ENCODE data around the gene RAPGEF2. TPM values are rescaled to one million over a fixed set of nuclear protein-coding genes. Genes with fewer than 3 reads are reported as not detected.

The RAPGEF2 gene
- total and polyA plus RNA-seq, 9 of the 15 experiments (the other 6 are each of a cell fraction or from before 2014, with no cell fraction given), result 3.1 to 32.6 (median 23.1) TPM

DNA sequence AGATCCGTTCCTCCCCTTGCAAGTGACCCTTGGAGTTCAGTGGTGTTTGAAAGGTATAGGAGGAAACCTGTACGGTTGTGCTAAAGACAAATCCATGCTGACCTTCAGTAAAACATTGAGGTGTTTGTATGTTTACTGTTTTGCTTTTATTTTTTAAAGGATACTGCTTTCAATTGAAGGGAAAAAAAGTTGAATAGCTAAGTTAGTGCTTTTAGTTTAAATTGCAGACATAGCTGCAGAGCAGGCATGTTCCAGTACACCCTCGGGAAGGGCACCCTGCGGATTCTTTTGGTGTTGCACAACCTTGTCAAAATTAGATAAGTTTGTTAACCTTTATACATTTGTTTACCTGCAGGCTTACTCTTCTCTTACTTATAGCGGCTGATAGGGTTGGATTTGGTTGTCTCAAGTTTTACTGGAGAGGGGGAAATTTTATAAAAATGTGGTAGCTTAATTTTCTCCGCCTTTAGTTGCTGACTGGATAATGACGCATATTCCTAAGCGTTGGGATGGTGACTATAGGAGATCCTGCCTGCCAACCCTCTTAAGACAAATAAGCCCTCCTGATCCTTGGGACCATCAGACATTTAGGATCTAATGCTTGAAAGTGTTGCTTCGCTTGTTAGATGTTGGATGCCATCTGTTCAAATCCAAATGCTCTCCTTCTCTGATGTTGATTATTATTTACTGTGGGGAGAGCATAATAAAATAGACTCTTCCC is 2.0 kb downstream of the RAPGEF2 start (continued):
- TF ChIP-seq, protein P1, sequence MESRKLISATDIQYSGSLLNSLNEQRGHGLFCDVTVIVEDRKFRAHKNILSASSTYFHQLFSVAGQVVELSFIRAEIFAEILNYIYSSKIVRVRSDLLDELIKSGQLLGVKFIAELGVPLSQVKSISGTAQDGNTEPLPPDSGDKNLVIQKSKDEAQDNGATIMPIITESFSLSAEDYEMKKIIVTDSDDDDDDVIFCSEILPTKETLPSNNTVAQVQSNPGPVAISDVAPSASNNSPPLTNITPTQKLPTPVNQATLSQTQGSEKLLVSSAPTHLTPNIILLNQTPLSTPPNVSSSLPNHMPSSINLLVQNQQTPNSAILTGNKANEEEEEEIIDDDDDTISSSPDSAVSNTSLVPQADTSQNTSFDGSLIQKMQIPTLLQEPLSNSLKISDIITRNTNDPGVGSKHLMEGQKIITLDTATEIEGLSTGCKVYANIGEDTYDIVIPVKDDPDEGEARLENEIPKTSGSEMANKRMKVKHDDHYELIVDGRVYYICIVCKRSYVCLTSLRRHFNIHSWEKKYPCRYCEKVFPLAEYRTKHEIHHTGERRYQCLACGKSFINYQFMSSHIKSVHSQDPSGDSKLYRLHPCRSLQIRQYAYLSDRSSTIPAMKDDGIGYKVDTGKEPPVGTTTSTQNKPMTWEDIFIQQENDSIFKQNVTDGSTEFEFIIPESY (CRISPR knock-in tag; IDR thresholded peaks at IDR 0.05), result peak; percentile 14; the same call in 1 of the 2 replicates
- TF ChIP-seq NFXL1 (CRISPR knock-in tag; IDR thresholded peaks at IDR 0.05), result no peak
- TF ChIP-seq JUND (IDR thresholded peaks at IDR 0.05; ENCODE audit: borderline replicate concordance, low read depth, low read length), result peak; percentile 6; the same call in 1 of the 2 replicates
- no peak for TF ChIP-seq JUND (tag; IDR thresholded peaks at IDR 0.05; ENCODE audit: borderline replicate concordance, low read depth, low read length)
- TF ChIP-seq, protein P2, sequence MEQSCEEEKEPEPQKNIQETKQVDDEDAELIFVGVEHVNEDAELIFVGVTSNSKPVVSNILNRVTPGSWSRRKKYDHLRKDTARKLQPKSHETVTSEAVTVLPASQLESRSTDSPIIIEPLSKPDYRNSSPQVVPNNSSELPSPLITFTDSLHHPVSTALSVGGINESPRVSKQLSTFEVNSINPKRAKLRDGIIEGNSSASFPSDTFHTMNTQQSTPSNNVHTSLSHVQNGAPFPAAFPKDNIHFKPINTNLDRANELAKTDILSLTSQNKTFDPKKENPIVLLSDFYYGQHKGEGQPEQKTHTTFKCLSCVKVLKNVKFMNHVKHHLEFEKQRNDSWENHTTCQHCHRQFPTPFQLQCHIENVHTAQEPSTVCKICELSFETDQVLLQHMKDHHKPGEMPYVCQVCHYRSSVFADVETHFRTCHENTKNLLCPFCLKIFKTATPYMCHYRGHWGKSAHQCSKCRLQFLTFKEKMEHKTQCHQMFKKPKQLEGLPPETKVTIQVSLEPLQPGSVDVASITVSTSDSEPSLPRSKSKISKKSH (CRISPR knock-in tag; IDR thresholded peaks at IDR 0.05), result no peak
- TF ChIP-seq, protein P3, sequence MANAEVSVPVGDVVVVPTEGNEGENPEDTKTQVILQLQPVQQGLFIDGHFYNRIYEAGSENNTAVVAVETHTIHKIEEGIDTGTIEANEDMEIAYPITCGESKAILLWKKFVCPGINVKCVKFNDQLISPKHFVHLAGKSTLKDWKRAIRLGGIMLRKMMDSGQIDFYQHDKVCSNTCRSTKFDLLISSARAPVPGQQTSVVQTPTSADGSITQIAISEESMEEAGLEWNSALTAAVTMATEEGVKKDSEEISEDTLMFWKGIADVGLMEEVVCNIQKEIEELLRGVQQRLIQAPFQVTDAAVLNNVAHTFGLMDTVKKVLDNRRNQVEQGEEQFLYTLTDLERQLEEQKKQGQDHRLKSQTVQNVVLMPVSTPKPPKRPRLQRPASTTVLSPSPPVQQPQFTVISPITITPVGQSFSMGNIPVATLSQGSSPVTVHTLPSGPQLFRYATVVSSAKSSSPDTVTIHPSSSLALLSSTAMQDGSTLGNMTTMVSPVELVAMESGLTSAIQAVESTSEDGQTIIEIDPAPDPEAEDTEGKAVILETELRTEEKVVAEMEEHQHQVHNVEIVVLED (CRISPR knock-in tag; IDR thresholded peaks at IDR 0.05), result no peak
- TF ChIP-seq ILF3 (IDR thresholded peaks at IDR 0.05; ENCODE audit: borderline replicate concordance), result no peak
- TF ChIP-seq NELFE (IDR thresholded peaks at IDR 0.05; ENCODE audit: insufficient read depth, insufficient read length), result no peak
- TF ChIP-seq, protein P4, sequence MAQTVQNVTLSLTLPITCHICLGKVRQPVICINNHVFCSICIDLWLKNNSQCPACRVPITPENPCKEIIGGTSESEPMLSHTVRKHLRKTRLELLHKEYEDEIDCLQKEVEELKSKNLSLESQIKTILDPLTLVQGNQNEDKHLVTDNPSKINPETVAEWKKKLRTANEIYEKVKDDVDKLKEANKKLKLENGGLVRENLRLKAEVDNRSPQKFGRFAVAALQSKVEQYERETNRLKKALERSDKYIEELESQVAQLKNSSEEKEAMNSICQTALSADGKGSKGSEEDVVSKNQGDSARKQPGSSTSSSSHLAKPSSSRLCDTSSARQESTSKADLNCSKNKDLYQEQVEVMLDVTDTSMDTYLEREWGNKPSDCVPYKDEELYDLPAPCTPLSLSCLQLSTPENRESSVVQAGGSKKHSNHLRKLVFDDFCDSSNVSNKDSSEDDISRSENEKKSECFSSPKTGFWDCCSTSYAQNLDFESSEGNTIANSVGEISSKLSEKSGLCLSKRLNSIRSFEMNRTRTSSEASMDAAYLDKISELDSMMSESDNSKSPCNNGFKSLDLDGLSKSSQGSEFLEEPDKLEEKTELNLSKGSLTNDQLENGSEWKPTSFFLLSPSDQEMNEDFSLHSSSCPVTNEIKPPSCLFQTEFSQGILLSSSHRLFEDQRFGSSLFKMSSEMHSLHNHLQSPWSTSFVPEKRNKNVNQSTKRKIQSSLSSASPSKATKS (CRISPR knock-in tag; IDR thresholded peaks at IDR 0.05), result no peak
- TF ChIP-seq TAL1 (IDR thresholded peaks at IDR 0.05), result no peak
- TF ChIP-seq ELF2 (CRISPR knock-in tag; IDR thresholded peaks at IDR 0.05), result no peak
- no peak for TF ChIP-seq TGIF2 (CRISPR knock-in tag; IDR thresholded peaks at IDR 0.05)
- TF ChIP-seq, protein P5, sequence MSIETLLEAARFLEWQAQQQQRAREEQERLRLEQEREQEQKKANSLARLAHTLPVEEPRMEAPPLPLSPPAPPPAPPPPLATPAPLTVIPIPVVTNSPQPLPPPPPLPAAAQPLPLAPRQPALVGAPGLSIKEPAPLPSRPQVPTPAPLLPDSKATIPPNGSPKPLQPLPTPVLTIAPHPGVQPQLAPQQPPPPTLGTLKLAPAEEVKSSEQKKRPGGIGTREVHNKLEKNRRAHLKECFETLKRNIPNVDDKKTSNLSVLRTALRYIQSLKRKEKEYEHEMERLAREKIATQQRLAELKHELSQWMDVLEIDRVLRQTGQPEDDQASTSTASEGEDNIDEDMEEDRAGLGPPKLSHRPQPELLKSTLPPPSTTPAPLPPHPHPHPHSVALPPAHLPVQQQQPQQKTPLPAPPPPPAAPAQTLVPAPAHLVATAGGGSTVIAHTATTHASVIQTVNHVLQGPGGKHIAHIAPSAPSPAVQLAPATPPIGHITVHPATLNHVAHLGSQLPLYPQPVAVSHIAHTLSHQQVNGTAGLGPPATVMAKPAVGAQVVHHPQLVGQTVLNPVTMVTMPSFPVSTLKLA (conservative IDR thresholded peaks at IDR 0.05), result peak; percentile 24 to 59; a peak in 2 of 4 replicates
- TF ChIP-seq, protein P6, sequence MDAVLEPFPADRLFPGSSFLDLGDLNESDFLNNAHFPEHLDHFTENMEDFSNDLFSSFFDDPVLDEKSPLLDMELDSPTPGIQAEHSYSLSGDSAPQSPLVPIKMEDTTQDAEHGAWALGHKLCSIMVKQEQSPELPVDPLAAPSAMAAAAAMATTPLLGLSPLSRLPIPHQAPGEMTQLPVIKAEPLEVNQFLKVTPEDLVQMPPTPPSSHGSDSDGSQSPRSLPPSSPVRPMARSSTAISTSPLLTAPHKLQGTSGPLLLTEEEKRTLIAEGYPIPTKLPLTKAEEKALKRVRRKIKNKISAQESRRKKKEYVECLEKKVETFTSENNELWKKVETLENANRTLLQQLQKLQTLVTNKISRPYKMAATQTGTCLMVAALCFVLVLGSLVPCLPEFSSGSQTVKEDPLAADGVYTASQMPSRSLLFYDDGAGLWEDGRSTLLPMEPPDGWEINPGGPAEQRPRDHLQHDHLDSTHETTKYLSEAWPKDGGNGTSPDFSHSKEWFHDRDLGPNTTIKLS (IDR thresholded peaks at IDR 0.05; ENCODE audit: borderline replicate concordance, low read depth), result no peak
- no peak for TF ChIP-seq ZNF57 (CRISPR knock-in tag; IDR thresholded peaks at IDR 0.05)
